PC-9 (cell line): Measurements from ENCODE around the gene RLN3. TPM values are rescaled to one million over a fixed set of nuclear protein-coding genes. Genes with fewer than 3 reads are reported as not detected.
"Not testable (repeated sequence)": the region's sequence is repeated elsewhere in the genome, so short reads cannot be mapped to it uniquely, and the experiment has no call there.

Experiments used
- BruUV-seq: library from RNA; stranded (reverse); fragments of 400-500 nt; replicated peaks from 2 replicates; lab custom pipeline; 2021; lab: Mats Ljungman, UMichigan
- CTCF ChIA-PET: fragments of 300-600 bp; sonication (Branson Sonifier 250); formaldehyde crosslinking; loops from one replicate; lab custom pipeline; 2022; ENCODE audit warnings: antibody characterized with exemption; lab: Charles Lee
- POLR2A ChIA-PET: fragments of 300-600 bp; sonication (Branson Sonifier 250); formaldehyde crosslinking; loops from one replicate; lab custom pipeline; 2022; ENCODE audit warnings: antibody characterized with exemption; ENCODE audit not compliant: unreplicated experiment; lab: Charles Lee
- DNase-seq, 2 experiments: peaks; one replicate each; pipeline versions ENCODE4 v3.0.0 to v3.0.0-alpha.2; 2015 to 2022; ENCODE audit warnings: mixed read lengths in 1 of 2
- H2AFZ ChIP-seq: fragments of 200-600 bp; sonication (generic); 2 replicates; pipeline ENCODE4 v1.8.1; 2017; ENCODE audit warnings: antibody characterized with exemption
- H3F3A ChIP-seq: fragments of 200-600 bp; sonication (generic); 2 replicates; pipeline ENCODE4 v1.8.1; 2017; ENCODE audit warnings: antibody characterized with exemption, mild to moderate bottlenecking, low read depth; ENCODE audit not compliant: insufficient read depth
- H3K27ac ChIP-seq: fragments of 200-600 bp; sonication (generic); 2 replicates; pipeline ENCODE4 v1.6.1; 2016; ENCODE audit warnings: mixed run types
- H3K27me3 ChIP-seq: fragments of 200-600 bp; sonication (generic); 2 replicates; pipeline ENCODE4 v1.6.1; 2016; ENCODE audit warnings: low read depth, mixed run types; ENCODE audit not compliant: insufficient read depth
- H3K36me3 ChIP-seq: fragments of 200-600 bp; sonication (generic); 2 replicates; pipeline ENCODE4 v1.6.1; 2016; ENCODE audit warnings: low read depth, mixed run types
- H3K4me1 ChIP-seq: fragments of 200-600 bp; sonication (generic); replicated peaks from 2 replicates; pipeline ENCODE4 v1.6.1; 2016; ENCODE audit warnings: mixed run types; ENCODE audit not compliant: insufficient read depth
- H3K4me2 ChIP-seq: fragments of 200-600 bp; sonication (generic); 2 replicates; pipeline ENCODE4 v1.6.1; 2017; ENCODE audit warnings: mixed run types
- H3K4me3 ChIP-seq: fragments of 200-600 bp; sonication (generic); 2 replicates; pipeline ENCODE4 v1.6.1; 2016; ENCODE audit warnings: mixed run types
- H3K79me2 ChIP-seq: fragments of 200-600 bp; sonication (generic); 2 replicates; pipeline ENCODE4 v1.6.1; 2017; ENCODE audit warnings: low read depth, mixed run types
- H3K9me2 ChIP-seq: fragments of 200-600 bp; sonication (generic); 2 replicates; pipeline ENCODE4 v1.8.1; 2017; ENCODE audit warnings: mild to moderate bottlenecking; ENCODE audit not compliant: insufficient read depth
- H3K9me3 ChIP-seq: fragments of 200-600 bp; sonication (generic); 2 replicates; pipeline ENCODE4 v1.8.1; 2016; ENCODE audit warnings: low read depth; ENCODE audit not compliant: insufficient read depth
- H4K20me1 ChIP-seq: fragments of 200-600 bp; sonication (generic); 2 replicates; pipeline ENCODE4 v1.8.1; 2017; ENCODE audit not compliant: insufficient read depth
- CTCF ChIP-seq: fragments of 200-600 bp; sonication (generic); conservative IDR thresholded peaks from 2 replicates; pipeline ENCODE4 v1.6.1; 2017; ENCODE audit warnings: mixed run types, antibody characterized with exemption, mild to moderate bottlenecking, moderate library complexity
- intact Hi-C: fragments of 100-400 bp; cut with micrococcal nuclease; formaldehyde crosslinking; loops from one replicate; pipeline ENCODE4 v1.10.0; 2022; ENCODE audit not compliant: unreplicated experiment
- total RNA-seq: library from RNA; stranded (reverse); gene quantifications from 2 replicates; pipeline ENCODE4 v1.2.3, GENCODE V29; 2021

The RLN3 gene
- total RNA-seq, 1 experiment from 2014 or later, result not detected

- TF ChIP-seq CTCF, result no peak
- CTCF ChIA-PET, result no interaction called here
- H3K4me2 ChIP-seq, result no peak overlapping the region
- H3F3A ChIP-seq, result peaks cover under 1% of the 10 kb centered on the region; the same call in 1 of the 2 replicates
- H3K36me3 ChIP-seq, result no peaks in the 10 kb centered on the region
- H3K4me3 ChIP-seq, result no peak overlapping the region
- H3K79me2 ChIP-seq, result no peaks in the 10 kb centered on the region
- no peak for DNase-seq
- H3K27me3 ChIP-seq, result no peaks in the 10 kb centered on the region
- POLR2A ChIA-PET, result no interaction called here
- no peaks in the 10 kb centered on the region for H4K20me1 ChIP-seq
- H3K27ac ChIP-seq, result no peak overlapping the region
- no peaks in the 10 kb centered on the region for H3K4me1 ChIP-seq
- intact Hi-C loops, result no loop called here
- no peaks in the 10 kb centered on the region for H3K9me3 ChIP-seq
- H3K9me2 ChIP-seq, result no peaks in the 10 kb centered on the region
- H2AFZ ChIP-seq, result no peak overlapping the region
- no TSS peak for BruUV-seq
Measured at GRCh38 chr19:14039181-14039580, 11.2 kb downstream of the RLN3 start.

DNA sequence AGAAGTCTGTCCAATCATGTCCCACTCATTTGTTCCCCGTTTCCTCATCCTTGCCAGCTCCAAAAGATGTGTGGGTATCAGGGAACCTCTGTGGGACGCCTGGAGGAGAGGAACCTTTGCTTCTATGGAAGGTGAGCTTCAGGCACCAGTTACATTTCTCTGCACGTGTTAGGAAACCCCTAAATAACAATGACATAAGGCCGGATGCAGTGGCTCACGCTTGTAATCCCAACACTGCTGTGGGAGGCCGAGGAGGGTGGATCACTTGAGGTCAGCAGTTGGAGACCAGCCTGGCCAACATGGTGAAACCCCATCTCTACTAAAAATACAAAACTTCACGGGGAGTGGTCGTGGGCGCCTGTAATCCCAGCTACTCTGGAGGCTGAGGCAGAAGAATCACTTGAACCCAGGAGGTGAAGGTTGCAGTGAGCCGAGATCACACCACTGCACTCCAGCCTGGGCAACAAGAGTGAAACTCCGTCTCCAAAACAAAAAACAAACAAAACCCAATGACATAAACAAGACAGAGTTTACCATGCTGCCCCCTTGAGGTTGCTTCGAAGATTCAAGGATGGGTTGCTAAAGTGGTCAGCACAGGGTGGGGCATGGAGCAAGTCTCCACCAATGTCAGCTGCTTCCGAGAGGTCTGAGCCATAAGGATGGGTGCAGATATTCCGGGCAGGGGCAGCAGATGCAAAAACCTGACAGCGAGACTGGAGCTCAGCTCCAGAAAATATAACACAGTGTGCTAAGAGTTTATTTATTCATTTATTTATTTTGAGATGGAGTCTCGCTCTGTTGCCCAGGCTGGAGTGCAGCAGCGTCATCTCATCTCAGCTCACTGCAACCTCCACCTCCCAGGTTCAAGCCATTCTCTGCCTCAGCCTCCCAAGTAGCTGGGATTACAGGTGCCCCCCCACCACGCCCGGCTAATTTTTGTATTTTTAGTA is 15.0 kb downstream of the RLN3 start:
- peak; percentile 76 for TF ChIP-seq CTCF
- not testable (repeated sequence) for H3K27me3 ChIP-seq, H2AFZ ChIP-seq, H3K4me1 ChIP-seq, H3K36me3 ChIP-seq, H3K4me2 ChIP-seq, BruUV-seq, H3K79me2 ChIP-seq, H3K9me2 ChIP-seq, H3K27ac ChIP-seq, H3F3A ChIP-seq, H3K4me3 ChIP-seq, H3K9me3 ChIP-seq, H4K20me1 ChIP-seq
- ChIA-PET CTCF (interaction anchor here (0.5 to 1.5 kb wide), 4 partner anchors 11 to 1436 kb away, joined by 4 to 12 read pairs (median 8); partner anchors contain the start of gene IL27RA), POLR2A (interaction anchor here (0.6 kb wide), 1 partner anchor 409 kb away, joined by 11 read pairs; no protein-coding TSS in a partner anchor)
- intact Hi-C loops, result loop anchor here (1.0 kb wide), 1 partner anchor 163 kb away; no protein-coding TSS in a partner anchor
- DNase-seq, result peak; percentile 51 to 56

- POLR2A ChIA-PET, result not testable (repeated sequence)
Measured at GRCh38 chr19:14047866-14048265, 19.9 kb downstream of the RLN3 start.

More at GRCh38 chr19:14047866-14048265, 19.9 kb downstream of the RLN3 start:
- H3F3A ChIP-seq, DNase-seq, H3K9me2 ChIP-seq, BruUV-seq, H3K4me1 ChIP-seq, H3K79me2 ChIP-seq, H3K27ac ChIP-seq, intact Hi-C loops, H3K36me3 ChIP-seq, H3K4me2 ChIP-seq, H2AFZ ChIP-seq, H3K27me3 ChIP-seq, H4K20me1 ChIP-seq, H3K4me3 ChIP-seq, H3K9me3 ChIP-seq: not testable (repeated sequence)
- CTCF ChIA-PET, result interaction anchor here (0.7 to 1.0 kb wide), 2 partner anchors 37 to 175 kb away, joined by 5 to 23 read pairs; no protein-coding TSS in a partner anchor
